OCI-LY7 (cell line): Measurements from ENCODE around the gene STUM.

Experiments
- EZH2phosphoT487 ChIP-seq: fragments of 200-600 bp; sonication (generic); IDR thresholded peaks from 2 replicates; pipeline ENCODE4 v1.6.1; 2018; ENCODE audit warnings: low read depth, borderline replicate concordance, mild to moderate bottlenecking, mixed run types, antibody characterized with exemption, low read length, moderate library complexity, mixed read lengths
- TF ChIP-seq, protein P1 (sequence below): fragments of 200-600 bp; sonication (generic); conservative IDR thresholded peaks from 2 replicates; pipeline ENCODE4 v1.5.1; 2014; ENCODE audit warnings: mild to moderate bottlenecking, antibody characterized with exemption, low read length, moderate library complexity, mixed read lengths

DNA sequence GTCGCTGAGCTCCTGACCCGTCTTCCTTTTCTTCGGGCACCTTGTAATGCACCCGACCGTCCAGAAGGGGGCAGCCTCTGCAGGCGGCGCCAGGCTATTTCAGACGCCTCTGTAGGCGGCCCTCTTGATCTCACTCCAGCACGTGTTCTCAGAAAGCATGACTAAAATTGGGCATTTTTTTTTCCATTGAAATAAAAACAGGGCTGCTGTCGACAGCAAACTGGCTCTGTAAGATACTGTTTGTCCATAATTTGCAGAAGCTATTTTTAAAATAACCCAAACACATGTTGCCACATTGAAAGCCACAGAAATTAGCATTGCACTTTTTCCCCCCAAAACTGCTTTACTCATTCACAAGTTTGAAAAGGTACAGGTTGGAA, 78.0 kb downstream of the STUM start:
- TF ChIP-seq, protein P1, sequence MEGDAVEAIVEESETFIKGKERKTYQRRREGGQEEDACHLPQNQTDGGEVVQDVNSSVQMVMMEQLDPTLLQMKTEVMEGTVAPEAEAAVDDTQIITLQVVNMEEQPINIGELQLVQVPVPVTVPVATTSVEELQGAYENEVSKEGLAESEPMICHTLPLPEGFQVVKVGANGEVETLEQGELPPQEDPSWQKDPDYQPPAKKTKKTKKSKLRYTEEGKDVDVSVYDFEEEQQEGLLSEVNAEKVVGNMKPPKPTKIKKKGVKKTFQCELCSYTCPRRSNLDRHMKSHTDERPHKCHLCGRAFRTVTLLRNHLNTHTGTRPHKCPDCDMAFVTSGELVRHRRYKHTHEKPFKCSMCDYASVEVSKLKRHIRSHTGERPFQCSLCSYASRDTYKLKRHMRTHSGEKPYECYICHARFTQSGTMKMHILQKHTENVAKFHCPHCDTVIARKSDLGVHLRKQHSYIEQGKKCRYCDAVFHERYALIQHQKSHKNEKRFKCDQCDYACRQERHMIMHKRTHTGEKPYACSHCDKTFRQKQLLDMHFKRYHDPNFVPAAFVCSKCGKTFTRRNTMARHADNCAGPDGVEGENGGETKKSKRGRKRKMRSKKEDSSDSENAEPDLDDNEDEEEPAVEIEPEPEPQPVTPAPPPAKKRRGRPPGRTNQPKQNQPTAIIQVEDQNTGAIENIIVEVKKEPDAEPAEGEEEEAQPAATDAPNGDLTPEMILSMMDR, result peak; percentile 99
- TF ChIP-seq EZH2phosphoT487, result no peak
